ENCODE results near the gene DEPP1. TPM values are rescaled to one million over a fixed set of nuclear protein-coding genes. Genes with fewer than 3 reads are reported as not detected.

Gene DEPP1
- total and polyA plus RNA-seq, 2 of the 13 experiments (the other 11 are each of a cell fraction or from before 2014, with no cell fraction given), result 14.8 to 270 TPM

DNA sequence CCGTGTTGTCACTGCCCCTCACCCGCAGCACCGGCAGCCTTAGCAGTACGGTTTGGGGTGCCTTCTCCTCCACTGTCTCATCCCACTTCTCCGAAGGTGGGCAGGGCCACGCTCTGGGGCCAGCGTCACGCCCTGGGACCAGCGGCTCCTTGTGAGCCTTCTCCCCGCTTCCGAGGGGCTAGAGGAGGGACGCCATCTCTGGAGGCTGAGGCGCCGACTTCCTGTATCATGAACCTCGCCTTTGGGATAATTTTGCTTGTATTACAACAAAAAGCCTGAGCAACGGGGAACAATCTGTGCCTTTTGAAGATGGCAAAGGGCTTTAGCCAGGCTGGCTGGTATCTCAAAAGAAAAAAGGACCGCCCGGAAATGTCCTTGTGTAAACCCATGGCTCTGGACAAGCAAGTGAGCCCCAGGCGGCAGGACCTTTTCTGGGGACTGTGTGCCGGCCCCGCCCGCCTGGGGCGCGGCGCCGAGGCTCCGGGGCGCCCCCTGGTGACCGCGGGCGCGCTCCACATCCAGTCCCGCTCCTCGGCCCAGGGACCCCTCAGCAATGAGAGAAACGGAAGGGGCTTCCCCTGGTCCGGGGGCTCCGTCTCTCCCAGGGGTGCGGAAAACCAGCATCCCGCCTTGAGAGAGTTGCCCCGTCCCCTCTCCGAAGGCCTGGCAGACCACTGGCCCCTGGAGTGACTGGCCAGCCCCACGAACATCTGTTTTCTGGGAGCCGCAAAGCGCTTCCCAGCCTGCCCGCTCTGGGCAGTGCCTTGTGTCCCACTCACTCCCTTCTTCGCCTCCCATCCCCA, 3.8 kb downstream of the DEPP1 start (continued):
- TF ChIP-seq FOXO1 (CRISPR knock-in tag; IDR thresholded peaks at IDR 0.05) (peak; percentile 31; the same call in 1 of the 2 replicates), ZNF780A (CRISPR knock-in tag; IDR thresholded peaks at IDR 0.05) (no peak), MTA3 (CRISPR knock-in tag; IDR thresholded peaks at IDR 0.05) (no peak), NR2F1 (CRISPR knock-in tag; IDR thresholded peaks at IDR 0.05) (0 out of 4 replicates have a peak, but pooled peaks of 1 of the 2 experiments have one; percentile 35), POLR2AphosphoS5 (IDR thresholded peaks at IDR 0.05; ENCODE audit: low read depth, low read length) (peak; percentile 43; the same call in 1 of the 2 replicates), ZSCAN31 (CRISPR knock-in tag; IDR thresholded peaks at IDR 0.05; ENCODE audit: low read depth) (peak; percentile 72; the same call in 1 of the 2 replicates), FIP1L1 (IDR thresholded peaks at IDR 0.05; ENCODE audit: borderline replicate concordance, insufficient read depth, low read depth, low read length) (peak; percentile 77; the same call in 1 of the 2 replicates), ZNF207 (IDR thresholded peaks at IDR 0.05; ENCODE audit: borderline replicate concordance) (no peak), HNRNPK (IDR thresholded peaks at IDR 0.05; ENCODE audit: low read depth, low read length, poor library complexity, severe bottlenecking) (peak; percentile 99), BRCA1 (CRISPR knock-in tag; IDR thresholded peaks at IDR 0.05) (no peak), REXO4 (CRISPR knock-in tag; IDR thresholded peaks at IDR 0.05; ENCODE audit: borderline replicate concordance) (no peak), MEIS2 (CRISPR knock-in tag; IDR thresholded peaks at IDR 0.05) (peak; percentile 57), POGZ (CRISPR knock-in tag; IDR thresholded peaks at IDR 0.05) (no peak), AGO1 (IDR thresholded peaks at IDR 0.05; ENCODE audit: low read depth, low read length, poor library complexity, severe bottlenecking) (peak; percentile 100)
- TF ChIP-seq, protein P1, sequence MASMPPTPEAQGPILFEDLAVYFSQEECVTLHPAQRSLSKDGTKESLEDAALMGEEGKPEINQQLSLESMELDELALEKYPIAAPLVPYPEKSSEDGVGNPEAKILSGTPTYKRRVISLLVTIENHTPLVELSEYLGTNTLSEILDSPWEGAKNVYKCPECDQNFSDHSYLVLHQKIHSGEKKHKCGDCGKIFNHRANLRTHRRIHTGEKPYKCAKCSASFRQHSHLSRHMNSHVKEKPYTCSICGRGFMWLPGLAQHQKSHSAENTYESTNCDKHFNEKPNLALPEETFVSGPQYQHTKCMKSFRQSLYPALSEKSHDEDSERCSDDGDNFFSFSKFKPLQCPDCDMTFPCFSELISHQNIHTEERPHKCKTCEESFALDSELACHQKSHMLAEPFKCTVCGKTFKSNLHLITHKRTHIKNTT (CRISPR knock-in tag; IDR thresholded peaks at IDR 0.05), result no peak
- TF ChIP-seq, protein P2, sequence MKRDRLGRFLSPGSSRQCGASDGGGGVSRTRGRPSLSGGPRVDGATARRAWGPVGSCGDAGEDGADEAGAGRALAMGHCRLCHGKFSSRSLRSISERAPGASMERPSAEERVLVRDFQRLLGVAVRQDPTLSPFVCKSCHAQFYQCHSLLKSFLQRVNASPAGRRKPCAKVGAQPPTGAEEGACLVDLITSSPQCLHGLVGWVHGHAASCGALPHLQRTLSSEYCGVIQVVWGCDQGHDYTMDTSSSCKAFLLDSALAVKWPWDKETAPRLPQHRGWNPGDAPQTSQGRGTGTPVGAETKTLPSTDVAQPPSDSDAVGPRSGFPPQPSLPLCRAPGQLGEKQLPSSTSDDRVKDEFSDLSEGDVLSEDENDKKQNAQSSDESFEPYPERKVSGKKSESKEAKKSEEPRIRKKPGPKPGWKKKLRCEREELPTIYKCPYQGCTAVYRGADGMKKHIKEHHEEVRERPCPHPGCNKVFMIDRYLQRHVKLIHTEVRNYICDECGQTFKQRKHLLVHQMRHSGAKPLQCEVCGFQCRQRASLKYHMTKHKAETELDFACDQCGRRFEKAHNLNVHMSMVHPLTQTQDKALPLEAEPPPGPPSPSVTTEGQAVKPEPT (CRISPR knock-in tag; IDR thresholded peaks at IDR 0.05; ENCODE audit: low read depth), result no peak
- TF ChIP-seq, protein P3, sequence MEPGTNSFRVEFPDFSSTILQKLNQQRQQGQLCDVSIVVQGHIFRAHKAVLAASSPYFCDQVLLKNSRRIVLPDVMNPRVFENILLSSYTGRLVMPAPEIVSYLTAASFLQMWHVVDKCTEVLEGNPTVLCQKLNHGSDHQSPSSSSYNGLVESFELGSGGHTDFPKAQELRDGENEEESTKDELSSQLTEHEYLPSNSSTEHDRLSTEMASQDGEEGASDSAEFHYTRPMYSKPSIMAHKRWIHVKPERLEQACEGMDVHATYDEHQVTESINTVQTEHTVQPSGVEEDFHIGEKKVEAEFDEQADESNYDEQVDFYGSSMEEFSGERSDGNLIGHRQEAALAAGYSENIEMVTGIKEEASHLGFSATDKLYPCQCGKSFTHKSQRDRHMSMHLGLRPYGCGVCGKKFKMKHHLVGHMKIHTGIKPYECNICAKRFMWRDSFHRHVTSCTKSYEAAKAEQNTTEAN (CRISPR knock-in tag; conservative IDR thresholded peaks at IDR 0.05), result peak; percentile 51; the same call in 1 of the 2 replicates
- TF ChIP-seq, protein P4, sequence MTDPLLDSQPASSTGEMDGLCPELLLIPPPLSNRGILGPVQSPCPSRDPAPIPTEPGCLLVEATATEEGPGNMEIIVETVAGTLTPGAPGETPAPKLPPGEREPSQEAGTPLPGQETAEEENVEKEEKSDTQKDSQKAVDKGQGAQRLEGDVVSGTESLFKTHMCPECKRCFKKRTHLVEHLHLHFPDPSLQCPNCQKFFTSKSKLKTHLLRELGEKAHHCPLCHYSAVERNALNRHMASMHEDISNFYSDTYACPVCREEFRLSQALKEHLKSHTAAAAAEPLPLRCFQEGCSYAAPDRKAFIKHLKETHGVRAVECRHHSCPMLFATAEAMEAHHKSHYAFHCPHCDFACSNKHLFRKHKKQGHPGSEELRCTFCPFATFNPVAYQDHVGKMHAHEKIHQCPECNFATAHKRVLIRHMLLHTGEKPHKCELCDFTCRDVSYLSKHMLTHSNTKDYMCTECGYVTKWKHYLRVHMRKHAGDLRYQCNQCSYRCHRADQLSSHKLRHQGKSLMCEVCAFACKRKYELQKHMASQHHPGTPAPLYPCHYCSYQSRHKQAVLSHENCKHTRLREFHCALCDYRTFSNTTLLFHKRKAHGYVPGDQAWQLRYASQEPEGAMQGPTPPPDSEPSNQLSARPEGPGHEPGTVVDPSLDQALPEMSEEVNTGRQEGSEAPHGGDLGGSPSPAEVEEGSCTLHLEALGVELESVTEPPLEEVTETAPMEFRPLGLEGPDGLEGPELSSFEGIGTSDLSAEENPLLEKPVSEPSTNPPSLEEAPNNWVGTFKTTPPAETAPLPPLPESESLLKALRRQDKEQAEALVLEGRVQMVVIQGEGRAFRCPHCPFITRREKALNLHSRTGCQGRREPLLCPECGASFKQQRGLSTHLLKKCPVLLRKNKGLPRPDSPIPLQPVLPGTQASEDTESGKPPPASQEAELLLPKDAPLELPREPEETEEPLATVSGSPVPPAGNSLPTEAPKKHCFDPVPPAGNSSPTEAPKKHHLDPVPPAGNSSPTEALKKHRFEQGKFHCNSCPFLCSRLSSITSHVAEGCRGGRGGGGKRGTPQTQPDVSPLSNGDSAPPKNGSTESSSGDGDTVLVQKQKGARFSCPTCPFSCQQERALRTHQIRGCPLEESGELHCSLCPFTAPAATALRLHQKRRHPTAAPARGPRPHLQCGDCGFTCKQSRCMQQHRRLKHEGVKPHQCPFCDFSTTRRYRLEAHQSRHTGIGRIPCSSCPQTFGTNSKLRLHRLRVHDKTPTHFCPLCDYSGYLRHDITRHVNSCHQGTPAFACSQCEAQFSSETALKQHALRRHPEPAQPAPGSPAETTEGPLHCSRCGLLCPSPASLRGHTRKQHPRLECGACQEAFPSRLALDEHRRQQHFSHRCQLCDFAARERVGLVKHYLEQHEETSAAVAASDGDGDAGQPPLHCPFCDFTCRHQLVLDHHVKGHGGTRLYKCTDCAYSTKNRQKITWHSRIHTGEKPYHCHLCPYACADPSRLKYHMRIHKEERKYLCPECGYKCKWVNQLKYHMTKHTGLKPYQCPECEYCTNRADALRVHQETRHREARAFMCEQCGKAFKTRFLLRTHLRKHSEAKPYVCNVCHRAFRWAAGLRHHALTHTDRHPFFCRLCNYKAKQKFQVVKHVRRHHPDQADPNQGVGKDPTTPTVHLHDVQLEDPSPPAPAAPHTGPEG (CRISPR knock-in tag; IDR thresholded peaks at IDR 0.05), result peak; percentile 99
